ENCODE results near the gene TTYH3.

The TTYH3 gene

DNA sequence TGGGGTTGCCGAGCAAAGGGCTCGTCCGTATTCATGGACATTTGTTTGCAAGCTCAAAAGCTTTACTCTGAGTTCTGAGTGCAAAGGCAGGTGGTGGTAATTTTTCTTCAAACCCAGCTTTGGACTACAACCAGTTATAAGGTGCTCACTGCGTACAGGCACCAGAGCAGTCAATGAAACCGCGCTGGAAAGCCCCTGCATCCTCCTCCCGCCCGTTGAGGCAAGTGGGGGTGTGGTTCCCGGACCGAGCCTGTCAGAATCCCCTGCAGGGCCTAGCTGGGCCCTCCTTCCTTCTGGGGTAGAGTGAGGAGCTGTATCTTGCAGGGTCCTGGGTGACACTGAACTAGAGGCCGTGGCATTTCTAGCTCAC lies 78.5 kb downstream of the TTYH3 start:
- peak; percentile 82 for DNase-seq (ENCODE audit: extremely low read depth, insufficient read length)
- H3K36me3 ChIP-seq (ENCODE audit: control insufficient read depth, insufficient read depth, low read length), result no peaks in the 10 kb centered on the region; the same call in 1 of the 2 replicates
- H3K27me3 ChIP-seq (replicated peaks; ENCODE audit: control insufficient read depth, insufficient read depth, low read length), result no peaks in the 10 kb centered on the region
- TF ChIP-seq, protein P1, sequence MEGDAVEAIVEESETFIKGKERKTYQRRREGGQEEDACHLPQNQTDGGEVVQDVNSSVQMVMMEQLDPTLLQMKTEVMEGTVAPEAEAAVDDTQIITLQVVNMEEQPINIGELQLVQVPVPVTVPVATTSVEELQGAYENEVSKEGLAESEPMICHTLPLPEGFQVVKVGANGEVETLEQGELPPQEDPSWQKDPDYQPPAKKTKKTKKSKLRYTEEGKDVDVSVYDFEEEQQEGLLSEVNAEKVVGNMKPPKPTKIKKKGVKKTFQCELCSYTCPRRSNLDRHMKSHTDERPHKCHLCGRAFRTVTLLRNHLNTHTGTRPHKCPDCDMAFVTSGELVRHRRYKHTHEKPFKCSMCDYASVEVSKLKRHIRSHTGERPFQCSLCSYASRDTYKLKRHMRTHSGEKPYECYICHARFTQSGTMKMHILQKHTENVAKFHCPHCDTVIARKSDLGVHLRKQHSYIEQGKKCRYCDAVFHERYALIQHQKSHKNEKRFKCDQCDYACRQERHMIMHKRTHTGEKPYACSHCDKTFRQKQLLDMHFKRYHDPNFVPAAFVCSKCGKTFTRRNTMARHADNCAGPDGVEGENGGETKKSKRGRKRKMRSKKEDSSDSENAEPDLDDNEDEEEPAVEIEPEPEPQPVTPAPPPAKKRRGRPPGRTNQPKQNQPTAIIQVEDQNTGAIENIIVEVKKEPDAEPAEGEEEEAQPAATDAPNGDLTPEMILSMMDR (IDR thresholded peaks at IDR 0.05; ENCODE audit: insufficient read depth, low read length, poor library complexity, severe bottlenecking), result no peak
- peak overlapping the region; percentile 63 for H3K4me3 ChIP-seq (replicated peaks; ENCODE audit: low read depth, low read length)

DNA sequence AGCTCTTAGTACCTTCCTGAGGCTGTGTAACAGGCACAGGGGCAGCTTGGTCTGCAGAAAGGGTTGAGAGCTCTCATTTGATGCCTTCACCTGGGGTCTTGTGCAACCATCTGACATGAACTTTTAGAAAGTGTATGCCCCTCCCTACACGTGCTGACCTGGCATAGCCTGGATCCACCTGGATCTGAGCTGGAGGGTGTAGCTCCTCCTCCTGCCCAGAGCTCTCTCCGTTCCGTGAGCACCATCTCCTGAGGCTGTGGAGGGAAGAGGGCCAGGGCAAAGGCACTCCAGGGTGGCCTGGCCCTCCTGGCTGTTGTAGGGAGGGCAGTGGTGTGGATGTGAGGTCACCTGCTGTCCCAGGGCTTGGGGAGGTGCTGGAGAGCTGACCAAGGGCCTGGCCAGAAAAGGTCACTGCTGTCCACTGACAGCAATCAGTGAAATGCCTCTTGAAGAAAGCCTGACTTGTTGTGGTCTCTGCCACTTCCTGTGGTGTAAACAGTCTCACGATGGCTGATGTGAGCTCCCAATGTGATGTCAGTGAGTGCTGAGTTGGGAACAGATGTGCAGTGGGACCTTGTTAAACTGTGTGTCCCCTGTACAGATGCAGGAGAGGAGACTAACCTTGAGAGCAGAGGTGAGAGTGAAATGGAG lies 79.2 kb downstream of the TTYH3 start:
- TF ChIP-seq, protein P1 (IDR thresholded peaks at IDR 0.05; ENCODE audit: insufficient read depth, low read length, poor library complexity, severe bottlenecking), result no peak
- peak; percentile 63 for DNase-seq (ENCODE audit: extremely low read depth, insufficient read length)
- no peaks in the 10 kb centered on the region for H3K27me3 ChIP-seq (replicated peaks; ENCODE audit: control insufficient read depth, insufficient read depth, low read length)

DNA sequence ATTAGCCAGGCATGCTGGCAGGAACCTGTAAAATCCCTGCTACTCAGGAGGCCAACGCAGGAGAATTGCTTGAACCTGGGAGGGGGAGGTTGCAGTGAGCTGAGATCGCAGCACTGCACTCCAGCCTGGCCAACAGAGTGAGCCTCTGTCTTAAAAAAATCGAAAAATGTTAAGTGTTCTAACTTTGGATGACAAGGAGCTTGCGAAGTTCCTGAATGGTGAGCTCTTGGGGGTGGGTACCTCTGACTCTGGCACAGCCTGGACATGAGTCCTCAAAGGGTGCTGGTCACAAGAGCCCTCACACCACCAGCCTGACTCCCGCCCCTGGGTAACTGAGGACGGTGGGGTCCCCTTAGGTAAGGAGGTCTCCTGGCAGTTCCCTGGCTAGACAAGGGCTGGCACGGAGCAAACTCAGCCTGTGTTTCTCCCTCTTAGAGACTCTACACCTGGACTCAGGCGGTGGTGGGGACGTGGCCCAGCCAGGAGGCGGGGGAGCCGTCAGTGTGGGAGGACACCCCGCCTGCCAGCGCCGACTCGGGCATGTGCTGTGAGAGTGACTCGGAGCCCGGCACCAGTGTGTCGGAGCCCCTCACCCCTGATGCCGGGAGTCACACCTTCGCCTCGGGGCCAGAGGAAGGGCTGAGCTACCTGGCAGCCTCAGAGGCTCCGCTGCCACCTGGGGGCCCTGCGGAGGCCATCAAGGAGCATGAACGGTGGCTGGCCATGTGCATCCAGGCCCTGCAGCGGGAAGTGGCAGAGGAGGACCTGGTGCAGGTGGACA lies 80.3 kb downstream of the TTYH3 start:
- no peak for DNase-seq (ENCODE audit: extremely low read depth, insufficient read length)
- Histone ChIP-seq H3K4me3 (replicated peaks; ENCODE audit: low read depth, low read length) (no peak overlapping the region), H3K36me3 (ENCODE audit: control insufficient read depth, insufficient read depth, low read length) (no peaks in the 10 kb centered on the region; the same call in 1 of the 2 replicates), H3K27me3 (replicated peaks; ENCODE audit: control insufficient read depth, insufficient read depth, low read length) (no peaks in the 10 kb centered on the region)
- TF ChIP-seq, protein P1 (IDR thresholded peaks at IDR 0.05; ENCODE audit: insufficient read depth, low read length, poor library complexity, severe bottlenecking), result no peak

More for the DNA sequence above, 79.2 kb downstream of the TTYH3 start:
- no peaks in the 10 kb centered on the region; the same call in 1 of the 2 replicates for H3K36me3 ChIP-seq (ENCODE audit: control insufficient read depth, insufficient read depth, low read length)
- H3K4me3 ChIP-seq (replicated peaks; ENCODE audit: low read depth, low read length), result peak overlapping the region; percentile 10

DNA sequence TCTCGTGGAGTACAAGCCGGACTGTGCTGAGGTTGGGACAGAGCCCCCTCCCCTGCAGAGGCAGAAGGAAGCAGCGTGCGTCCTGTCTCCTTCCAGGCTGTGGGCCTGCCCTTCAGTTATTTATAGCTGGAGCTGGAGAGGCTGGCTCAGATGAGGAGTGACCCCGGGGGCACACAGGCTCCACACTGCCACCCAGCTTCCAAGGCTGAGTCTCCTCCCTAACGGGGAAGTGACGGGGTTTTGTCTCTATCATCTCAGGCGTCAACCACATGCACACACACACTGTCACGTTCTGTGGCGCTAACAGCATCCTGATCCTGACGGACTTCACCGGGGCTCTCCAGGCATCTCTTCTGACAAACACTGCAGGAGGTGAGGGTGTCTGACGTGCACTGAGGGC lies 81.6 kb downstream of the TTYH3 start:
- H3K4me3 ChIP-seq (replicated peaks; ENCODE audit: low read depth, low read length), result no peak overlapping the region
- TF ChIP-seq, protein P1 (IDR thresholded peaks at IDR 0.05; ENCODE audit: insufficient read depth, low read length, poor library complexity, severe bottlenecking), result no peak
- H3K27me3 ChIP-seq (replicated peaks; ENCODE audit: control insufficient read depth, insufficient read depth, low read length), result no peaks in the 10 kb centered on the region
- no peak for DNase-seq (ENCODE audit: extremely low read depth, insufficient read length)
- H3K36me3 ChIP-seq (ENCODE audit: control insufficient read depth, insufficient read depth, low read length), result no peaks in the 10 kb centered on the region; the same call in none of the 2 replicates

DNA sequence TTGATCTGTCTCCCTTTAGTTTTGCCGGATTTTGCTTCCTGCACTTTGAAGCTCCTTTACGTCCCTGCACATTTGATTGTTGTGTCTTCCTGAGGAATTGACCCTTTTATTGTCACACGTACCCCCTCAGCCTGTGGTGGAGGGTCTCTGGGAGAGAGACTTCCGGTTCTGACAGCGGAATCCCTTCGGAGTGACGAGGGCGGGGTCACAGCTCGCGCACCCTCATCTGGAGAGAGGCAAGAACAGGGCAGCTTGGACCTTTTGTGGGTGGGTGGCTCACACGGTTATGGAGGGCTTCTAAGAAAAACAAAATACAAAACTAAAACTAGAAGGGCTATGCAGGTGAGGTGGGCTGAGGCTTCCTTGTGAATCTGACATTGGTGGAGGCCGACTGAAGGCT lies 82.2 kb downstream of the TTYH3 start:
- Histone ChIP-seq H3K4me3 (replicated peaks; ENCODE audit: low read depth, low read length) (no peak overlapping the region), H3K36me3 (ENCODE audit: control insufficient read depth, insufficient read depth, low read length) (peaks cover 2% of the 10 kb centered on the region), H3K27me3 (replicated peaks; ENCODE audit: control insufficient read depth, insufficient read depth, low read length) (no peaks in the 10 kb centered on the region)
- DNase-seq (ENCODE audit: extremely low read depth, insufficient read length), result no peak
- TF ChIP-seq, protein P1 (IDR thresholded peaks at IDR 0.05; ENCODE audit: insufficient read depth, low read length, poor library complexity, severe bottlenecking), result no peak

Measured in GM06990 (cell line).